Left lung (tissue), 10 donors: ENCODE measurements around the gene DNAH9. TPM values are rescaled to one million over a fixed set of nuclear protein-coding genes. Genes with fewer than 3 reads are reported as not detected.

Experiments
- ATAC-seq: fragments of 200-7000 bp; cut with Tn5 transposase; one replicate; pipeline ENCODE4 v1.9.1; 2020; ENCODE audit warnings: moderate library complexity
- DNase-seq, 4 donors: peaks; one replicate each; pipeline ENCODE4 v3.0.0-alpha.2; 2013 to 2020
- H3K27ac ChIP-seq, 2 donors: fragments of 200-600 bp; sonication (generic) in 1 of 2; one replicate each; pipeline versions ENCODE4 v1.5.0 to v1.8.0; 2020 to 2021
- H3K27me3 ChIP-seq, 2 donors: fragments of 200-600 bp; sonication (generic) in 1 of 2; one replicate each; pipeline versions ENCODE4 v1.5.0 to v1.8.0; 2020 to 2021
- H3K36me3 ChIP-seq, 2 donors: fragments of 200-600 bp; sonication (generic) in 1 of 2; one replicate each; pipeline versions ENCODE4 v1.5.0 to v1.8.0; 2020 to 2021
- H3K4me1 ChIP-seq, 2 donors: fragments of 200-600 bp; one replicate each; pipeline ENCODE4 v1.8.0; 2021
- H3K4me3 ChIP-seq, 2 donors: fragments of 200-600 bp; sonication (generic) in 1 of 2; one replicate each; pipeline versions ENCODE4 v1.5.0 to v1.8.0; 2020 to 2021; ENCODE audit warnings: mild to moderate bottlenecking in 1 of 2
- H3K9me3 ChIP-seq, 2 donors: fragments of 200-600 bp; sonication (generic) in 1 of 2; one replicate each; pipeline versions ENCODE4 v1.5.0 to v1.8.0; 2020 to 2021
- intact Hi-C, 2 donors: fragments of 100-400 bp; cut with DNase I; formaldehyde crosslinking; loops; one replicate each; pipeline versions ENCODE4 v1.11.2 to v1.14.2; 2022
- polyA plus RNA-seq, 6 donors: library from polyadenylated mRNA; unstranded; fragments of 120-200 nt; gene quantifications; one replicate each; pipeline ENCODE4 v1.2.1, GENCODE V29; 2013; ENCODE audit not compliant: insufficient read length in 6 of 6
- total RNA-seq, 2 donors: library from RNA; stranded (reverse); fragmentation: NEBNext Ultra II Directional; extraction: Animal tissue kit (Norgen Biotek cat#: 25700); gene quantifications; one replicate each; pipeline ENCODE4 v1.2.1, GENCODE V29; 2021
- TF ChIP-seq, protein P1 (sequence below), 2 donors: fragments of 200-600 bp; sonication (generic) in 1 of 2; IDR thresholded peaks; one replicate each; pipeline versions ENCODE4 v1.5.0 to v1.8.0; 2021; ENCODE audit warnings: antibody characterized with exemption in 2 of 2
- donor health status: DM: no; HTN: yes; CAD: no.
- donor health status: DM: no; HTN: no; CAD: no.

Gene DNAH9
- total and polyA plus RNA-seq, 8 donors: 0.38 to 12.0 (median 7.5) TPM

DNA sequence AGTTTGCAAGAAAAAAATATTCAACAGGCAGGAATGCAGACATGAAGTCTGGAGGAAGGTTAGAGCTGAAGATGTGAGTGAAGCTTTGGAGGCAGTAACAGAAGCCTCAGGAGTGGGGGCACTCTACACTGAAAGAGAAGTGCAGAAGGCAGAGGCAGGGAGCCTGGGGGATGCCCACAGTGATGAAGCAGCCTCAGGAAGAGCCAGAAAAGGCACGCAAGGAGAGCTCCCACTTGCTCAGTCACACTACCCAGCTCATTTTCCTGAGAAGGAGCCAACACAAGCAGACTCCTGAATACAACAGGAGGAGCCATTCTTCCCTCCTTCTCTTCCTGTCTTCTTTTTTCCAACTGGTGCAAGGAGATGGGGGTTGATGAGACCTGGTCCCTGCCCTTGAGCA, 45.1 kb upstream of the DNAH9 start:
- no peak overlapping the region for H3K4me3 ChIP-seq
- no peak for ATAC-seq
- no peaks in the 10 kb centered on the region for H3K36me3 ChIP-seq
- H3K4me1 ChIP-seq: no peaks in the 10 kb centered on the region
- H3K9me3 ChIP-seq: peaks cover 0 to 7% of the 10 kb centered on the region in 2 donors
- intact Hi-C loops: no loop called here
- H3K27ac ChIP-seq: no peak overlapping the region
- DNase-seq: no peak
- TF ChIP-seq, protein P1, sequence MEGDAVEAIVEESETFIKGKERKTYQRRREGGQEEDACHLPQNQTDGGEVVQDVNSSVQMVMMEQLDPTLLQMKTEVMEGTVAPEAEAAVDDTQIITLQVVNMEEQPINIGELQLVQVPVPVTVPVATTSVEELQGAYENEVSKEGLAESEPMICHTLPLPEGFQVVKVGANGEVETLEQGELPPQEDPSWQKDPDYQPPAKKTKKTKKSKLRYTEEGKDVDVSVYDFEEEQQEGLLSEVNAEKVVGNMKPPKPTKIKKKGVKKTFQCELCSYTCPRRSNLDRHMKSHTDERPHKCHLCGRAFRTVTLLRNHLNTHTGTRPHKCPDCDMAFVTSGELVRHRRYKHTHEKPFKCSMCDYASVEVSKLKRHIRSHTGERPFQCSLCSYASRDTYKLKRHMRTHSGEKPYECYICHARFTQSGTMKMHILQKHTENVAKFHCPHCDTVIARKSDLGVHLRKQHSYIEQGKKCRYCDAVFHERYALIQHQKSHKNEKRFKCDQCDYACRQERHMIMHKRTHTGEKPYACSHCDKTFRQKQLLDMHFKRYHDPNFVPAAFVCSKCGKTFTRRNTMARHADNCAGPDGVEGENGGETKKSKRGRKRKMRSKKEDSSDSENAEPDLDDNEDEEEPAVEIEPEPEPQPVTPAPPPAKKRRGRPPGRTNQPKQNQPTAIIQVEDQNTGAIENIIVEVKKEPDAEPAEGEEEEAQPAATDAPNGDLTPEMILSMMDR (IDR thresholded peaks at IDR 0.05): no peak
- no peaks in the 10 kb centered on the region for H3K27me3 ChIP-seq

DNA sequence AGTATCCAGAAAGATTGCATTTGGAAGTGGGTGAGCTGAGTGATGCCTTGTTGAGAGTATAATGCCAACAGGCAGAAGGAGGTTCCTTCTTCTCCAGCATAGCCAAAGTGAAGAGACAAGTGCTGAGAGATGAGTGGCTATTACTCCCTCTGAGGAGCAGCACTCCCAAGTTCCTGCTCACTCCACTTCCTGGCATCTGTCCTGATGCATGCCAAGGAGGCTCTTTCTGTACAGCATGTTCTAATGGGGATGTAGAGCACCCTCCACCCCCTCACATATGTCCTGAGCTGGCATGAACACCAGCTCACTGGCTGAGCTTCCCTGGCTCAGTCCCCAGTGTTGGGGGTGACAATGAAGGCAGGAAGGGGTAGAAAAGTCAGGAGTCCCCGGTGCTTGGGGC, 44.2 kb upstream of the DNAH9 start:
- Histone ChIP-seq H3K27ac (no peak overlapping the region), H3K9me3 (peaks cover 0 to 7% of the 10 kb centered on the region in 2 donors), H3K27me3 (no peaks in the 10 kb centered on the region), H3K36me3 (no peaks in the 10 kb centered on the region), H3K4me1 (no peaks in the 10 kb centered on the region), H3K4me3 (no peak overlapping the region)
- DNase-seq (no peak), ATAC-seq (no peak)
- intact Hi-C loops: no loop called here
- TF ChIP-seq, protein P1 (IDR thresholded peaks at IDR 0.05): no peak

DNA sequence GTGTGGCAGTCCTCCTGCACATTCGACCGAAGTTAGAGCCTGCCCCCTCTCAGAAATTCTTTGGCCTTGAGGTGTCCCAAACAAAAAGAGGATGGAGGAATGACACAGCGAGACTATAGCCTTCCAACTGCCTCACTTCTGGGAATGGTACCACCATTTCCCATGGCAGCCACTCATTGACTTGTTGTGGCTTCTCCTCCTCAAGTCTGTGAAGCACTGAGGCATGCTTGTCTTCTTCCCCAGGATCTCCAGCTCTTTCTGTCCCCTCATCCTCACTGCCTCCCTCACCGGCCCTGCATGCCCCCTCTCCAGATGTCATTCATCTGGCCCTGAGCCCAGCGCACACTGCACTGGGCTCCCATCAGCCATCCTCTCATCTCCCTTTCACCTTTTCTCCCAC, 43.7 kb upstream of the DNAH9 start:
- no peaks in the 10 kb centered on the region for H3K36me3 ChIP-seq
- DNase-seq (no peak), ATAC-seq (no peak)
- peaks cover 0 to 7% of the 10 kb centered on the region in 2 donors for H3K9me3 ChIP-seq
- no peaks in the 10 kb centered on the region for H3K27me3 ChIP-seq
- intact Hi-C loops: no loop called here
- no peak overlapping the region for H3K4me3 ChIP-seq
- TF ChIP-seq, protein P1 (IDR thresholded peaks at IDR 0.05): no peak
- H3K4me1 ChIP-seq: no peaks in the 10 kb centered on the region
- no peak overlapping the region for H3K27ac ChIP-seq

DNA sequence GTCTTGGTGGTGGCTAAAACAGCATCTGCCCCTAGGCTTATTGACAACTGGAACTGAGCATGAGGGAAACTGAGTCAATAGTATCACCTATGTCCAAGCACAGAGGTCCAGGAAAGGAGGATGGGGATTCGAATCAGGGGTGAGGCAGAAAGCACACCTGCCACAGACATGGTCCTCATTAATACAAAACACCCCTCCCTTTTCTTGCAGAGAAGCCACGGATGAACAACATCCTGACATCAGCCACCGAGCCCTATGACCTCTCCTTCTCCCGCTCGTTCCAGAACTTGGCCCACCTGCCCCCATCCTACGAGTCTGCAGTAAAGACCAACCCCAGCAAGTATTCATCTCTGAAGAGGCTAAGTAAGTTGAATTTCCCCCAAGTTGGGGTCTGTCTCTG, 42.7 kb upstream of the DNAH9 start:
- no peak for DNase-seq
- ATAC-seq: no peak
- TF ChIP-seq, protein P1 (IDR thresholded peaks at IDR 0.05): no peak
- H3K9me3 ChIP-seq: peaks cover 0 to 7% of the 10 kb centered on the region in 2 donors
- no peaks in the 10 kb centered on the region for H3K4me1 ChIP-seq
- H3K27ac ChIP-seq: no peak overlapping the region
- H3K36me3 ChIP-seq: no peaks in the 10 kb centered on the region
- H3K4me3 ChIP-seq: no peak overlapping the region
- intact Hi-C loops: no loop called here
- no peaks in the 10 kb centered on the region for H3K27me3 ChIP-seq

DNA sequence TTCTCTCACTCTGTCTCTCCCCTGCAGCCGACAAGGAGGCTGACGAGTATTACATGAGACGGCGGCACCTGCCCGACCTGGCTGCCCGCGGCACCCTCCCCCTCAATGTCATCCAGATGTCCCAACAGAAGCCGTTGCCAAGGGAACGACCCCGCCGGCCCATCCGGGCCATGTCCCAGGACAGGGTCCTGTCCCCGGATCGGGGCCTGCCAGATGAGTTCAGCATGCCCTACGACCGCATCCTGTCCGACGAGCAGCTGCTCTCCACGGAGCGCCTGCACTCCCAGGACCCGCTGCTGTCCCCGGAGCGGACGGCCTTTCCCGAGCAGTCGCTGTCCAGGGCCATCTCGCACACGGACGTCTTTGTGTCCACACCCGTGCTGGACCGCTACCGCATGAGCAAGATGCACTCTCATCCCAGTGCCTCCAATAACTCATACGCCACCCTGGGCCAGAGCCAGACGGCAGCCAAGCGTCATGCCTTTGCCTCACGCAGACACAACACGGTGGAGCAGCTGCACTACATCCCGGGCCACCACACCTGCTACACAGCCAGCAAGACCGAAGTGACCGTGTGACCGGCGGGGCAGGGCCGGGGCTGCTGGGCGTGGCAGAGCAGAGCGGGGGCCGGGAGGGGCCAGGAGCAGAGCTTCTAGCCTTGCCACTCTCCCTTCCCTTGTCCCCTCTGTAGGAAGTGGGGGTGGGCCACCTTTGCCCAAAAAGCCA, 40.4 kb upstream of the DNAH9 start:
- Histone ChIP-seq H3K4me1 (no peaks in the 10 kb centered on the region), H3K9me3 (peaks cover 0 to 7% of the 10 kb centered on the region in 2 donors), H3K36me3 (no peaks in the 10 kb centered on the region), H3K27me3 (no peaks in the 10 kb centered on the region), H3K4me3 (no peak overlapping the region), H3K27ac (no peak overlapping the region)
- TF ChIP-seq, protein P1 (IDR thresholded peaks at IDR 0.05): no peak
- DNase-seq (peak in 1 of 4 donors; percentile 74), ATAC-seq (no peak)
- intact Hi-C loops: no loop called here
